ENCODE measurements around the gene MLXIP. TPM values are rescaled to one million over a fixed set of nuclear protein-coding genes. Genes with fewer than 3 reads are reported as not detected.
A peak's percentile ranks its signal among the peaks of the same experiment; 100 is the strongest.
"Not testable (repeated sequence)": the region's sequence is repeated elsewhere in the genome, so short reads cannot be mapped to it uniquely, and the experiment has no call there.

Gene MLXIP
- total RNA-seq, 1 donor from 2014 or later: 1.9 TPM

GRCh38 chr12:122035292-122035691 lies 43.3 kb upstream of the MLXIP start:
- no peak overlapping the region for H3K4me3 Mint-ChIP-seq
- peaks cover 23% of the 10 kb centered on the region for H3K36me3 Mint-ChIP-seq
- Histone ChIP-seq H2AFZ (replicated peaks) (no peak overlapping the region), H3F3A (ENCODE audit: low read depth) (no peaks in the 10 kb centered on the region), H3K27ac (no peak overlapping the region), H3K4me1 (no peaks in the 10 kb centered on the region), H3K4me2 (no peak overlapping the region), H3K9me3 (ENCODE audit: low read depth) (no peaks in the 10 kb centered on the region), H3K4me3 (no peak overlapping the region), H3K79me2 (ENCODE audit: low read depth) (peaks cover 42% of the 10 kb centered on the region), H3K27me3 (no peaks in the 10 kb centered on the region), H3K9ac (no peak overlapping the region), H4K20me1 (ENCODE audit: low read depth) (peaks cover 52% of the 10 kb centered on the region), H3K36me3 (no peaks in the 10 kb centered on the region)
- TF ChIP-seq CTCF (IDR thresholded peaks at IDR 0.05) (no peak), EZH2 (IDR thresholded peaks at IDR 0.05) (no peak), EZH2phosphoT487 (IDR thresholded peaks at IDR 0.05) (no peak)
- H3K27me3 Mint-ChIP-seq (ENCODE audit: insufficient read depth, low read depth): peaks cover 6% of the 10 kb centered on the region
- DNase-seq (ENCODE audit: low spot score): no peak
- H3K27ac Mint-ChIP-seq: peak overlapping the region; percentile 29
- H3K4me1 Mint-ChIP-seq: peaks cover 4% of the 10 kb centered on the region
- H3K9me3 Mint-ChIP-seq: no peaks in the 10 kb centered on the region

GRCh38 chr12:122036153-122036552 lies 42.4 kb upstream of the MLXIP start:
- H3K4me3 ChIP-seq: no peak overlapping the region
- peak overlapping the region; percentile 65 for H3K27ac Mint-ChIP-seq
- H3K9me3 ChIP-seq (ENCODE audit: low read depth): no peaks in the 10 kb centered on the region
- no peak overlapping the region for H2AFZ ChIP-seq (replicated peaks)
- no peak overlapping the region for H3K4me2 ChIP-seq
- H3K4me1 ChIP-seq: no peaks in the 10 kb centered on the region
- TF ChIP-seq CTCF (IDR thresholded peaks at IDR 0.05) (no peak), EZH2phosphoT487 (IDR thresholded peaks at IDR 0.05) (no peak), EZH2 (IDR thresholded peaks at IDR 0.05) (no peak)
- H3K9me3 Mint-ChIP-seq: no peaks in the 10 kb centered on the region
- H3K9ac ChIP-seq: no peak overlapping the region
- H3K36me3 Mint-ChIP-seq: peaks cover 24% of the 10 kb centered on the region
- H4K20me1 ChIP-seq (ENCODE audit: low read depth): peaks cover 43% of the 10 kb centered on the region
- H3F3A ChIP-seq (ENCODE audit: low read depth): no peaks in the 10 kb centered on the region
- H3K27me3 ChIP-seq: no peaks in the 10 kb centered on the region
- peaks cover 3% of the 10 kb centered on the region for H3K27me3 Mint-ChIP-seq (ENCODE audit: insufficient read depth, low read depth)
- peaks cover 36% of the 10 kb centered on the region for H3K79me2 ChIP-seq (ENCODE audit: low read depth)
- DNase-seq (ENCODE audit: low spot score): no peak
- H3K27ac ChIP-seq: no peak overlapping the region
- H3K4me3 Mint-ChIP-seq: no peak overlapping the region
- H3K4me1 Mint-ChIP-seq: peaks cover 4% of the 10 kb centered on the region
- H3K36me3 ChIP-seq: no peaks in the 10 kb centered on the region

- no peak overlapping the region for H3K4me3 Mint-ChIP-seq
- Histone ChIP-seq H3K36me3 (peaks cover 3% of the 10 kb centered on the region), H3K27ac (no peak overlapping the region)
Measured at GRCh38 chr12:122040579-122041386, 37.8 kb upstream of the MLXIP start.

GRCh38 chr12:122041458-122041857 lies 37.1 kb upstream of the MLXIP start:
- H3K4me1 Mint-ChIP-seq; H3K27me3 Mint-ChIP-seq (ENCODE audit: insufficient read depth, low read depth); H3K4me3 ChIP-seq; H3K27me3 ChIP-seq; H2AFZ ChIP-seq (replicated peaks); H3K4me1 ChIP-seq; H3K9me3 Mint-ChIP-seq; H3K4me2 ChIP-seq; H3K4me3 Mint-ChIP-seq; H3K9me3 ChIP-seq (ENCODE audit: low read depth); H3K79me2 ChIP-seq (ENCODE audit: low read depth); H3K27ac ChIP-seq; H3K36me3 ChIP-seq; H3K9ac ChIP-seq; H3F3A ChIP-seq (ENCODE audit: low read depth); DNase-seq (ENCODE audit: low spot score); H4K20me1 ChIP-seq (ENCODE audit: low read depth): not testable (repeated sequence)
- peak overlapping the region; percentile 74 for H3K27ac Mint-ChIP-seq
- peaks cover 29% of the 10 kb centered on the region for H3K36me3 Mint-ChIP-seq

More at GRCh38 chr12:122040579-122041386, 37.8 kb upstream of the MLXIP start:
- Histone ChIP-seq H3K4me3 (no peak overlapping the region), H3K4me1 (no peaks in the 10 kb centered on the region), H3K4me2 (no peak overlapping the region), H4K20me1 (ENCODE audit: low read depth) (no peaks in the 10 kb centered on the region), H3F3A (ENCODE audit: low read depth) (no peaks in the 10 kb centered on the region), H3K79me2 (ENCODE audit: low read depth) (no peaks in the 10 kb centered on the region), H3K27me3 (no peaks in the 10 kb centered on the region), H3K9me3 (ENCODE audit: low read depth) (no peaks in the 10 kb centered on the region), H2AFZ (replicated peaks) (no peak overlapping the region), H3K9ac (no peak overlapping the region)
- H3K4me1 Mint-ChIP-seq: no peaks in the 10 kb centered on the region
- TF ChIP-seq EZH2phosphoT487 (IDR thresholded peaks at IDR 0.05) (no peak), EZH2 (IDR thresholded peaks at IDR 0.05) (no peak), CTCF (IDR thresholded peaks at IDR 0.05) (no peak)
- H3K36me3 Mint-ChIP-seq: peaks cover 31% of the 10 kb centered on the region
- H3K27me3 Mint-ChIP-seq (ENCODE audit: insufficient read depth, low read depth): peaks cover 2% of the 10 kb centered on the region
- H3K9me3 Mint-ChIP-seq: no peaks in the 10 kb centered on the region
- no peak for DNase-seq (ENCODE audit: low spot score)
- peak overlapping the region; percentile 74 for H3K27ac Mint-ChIP-seq
